NCI-H82 treated with DMSO at 0.1 percent for 48 hours (cell line): ENCODE measurements around the gene FAM149B1.

Experiments used
- DNase-seq: peaks from one replicate; lab custom pipeline; 2025; ENCODE audit not compliant: unreplicated experiment; lab: John Stamatoyannopoulos, UW

FAM149B1 gene

GRCh38 chr10:73174148-73174925, 6.4 kb downstream of the FAM149B1 start:
- no peak for DNase-seq

DNA sequence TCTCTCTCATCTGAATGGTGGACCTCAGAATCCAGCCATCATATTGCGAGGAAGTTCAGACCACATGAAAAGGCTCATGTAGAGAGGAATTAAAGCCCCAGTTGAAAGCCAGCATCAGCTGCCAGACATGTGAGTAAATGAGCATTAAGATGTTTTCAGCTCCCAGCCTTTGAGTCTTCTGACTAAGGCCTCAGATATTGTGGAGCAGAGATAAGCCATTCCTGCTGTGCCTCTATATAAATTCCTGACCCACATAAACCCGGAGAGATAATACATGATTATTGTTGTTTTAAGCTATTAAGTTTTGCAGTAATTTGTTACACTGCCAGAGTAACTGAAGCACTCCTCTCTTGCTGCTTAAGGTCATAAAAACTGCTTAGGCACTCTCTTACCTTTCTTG, 14.6 kb downstream of the FAM149B1 start:
- DNase-seq: no peak

GRCh38 chr10:73183667-73184281, 15.9 kb downstream of the FAM149B1 start:
- no peak for DNase-seq

DNA sequence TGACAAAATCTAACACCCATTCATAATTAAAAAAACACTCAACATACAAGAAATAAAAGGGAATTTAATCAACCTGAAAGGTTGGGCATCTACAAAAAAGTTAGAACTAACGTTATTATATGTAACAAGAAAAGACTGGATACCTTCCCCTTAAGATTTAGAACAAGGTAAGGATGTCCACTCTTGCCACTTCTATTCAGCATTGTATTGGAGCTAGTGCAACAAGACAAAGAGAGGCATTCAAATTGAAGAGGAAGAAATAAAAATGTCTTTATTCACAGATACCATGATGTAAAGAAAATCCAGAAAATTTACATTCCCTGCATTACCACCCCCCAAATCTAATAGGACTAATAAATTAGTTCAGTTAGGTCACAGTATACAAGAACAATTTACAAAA, 18.3 kb downstream of the FAM149B1 start:
- no peak for DNase-seq

- no peak for DNase-seq
Observed at GRCh38 chr10:73190188-73190587, 22.3 kb downstream of the FAM149B1 start.

GRCh38 chr10:73205081-73205480, 37.2 kb downstream of the FAM149B1 start:
- DNase-seq: no peak

DNA sequence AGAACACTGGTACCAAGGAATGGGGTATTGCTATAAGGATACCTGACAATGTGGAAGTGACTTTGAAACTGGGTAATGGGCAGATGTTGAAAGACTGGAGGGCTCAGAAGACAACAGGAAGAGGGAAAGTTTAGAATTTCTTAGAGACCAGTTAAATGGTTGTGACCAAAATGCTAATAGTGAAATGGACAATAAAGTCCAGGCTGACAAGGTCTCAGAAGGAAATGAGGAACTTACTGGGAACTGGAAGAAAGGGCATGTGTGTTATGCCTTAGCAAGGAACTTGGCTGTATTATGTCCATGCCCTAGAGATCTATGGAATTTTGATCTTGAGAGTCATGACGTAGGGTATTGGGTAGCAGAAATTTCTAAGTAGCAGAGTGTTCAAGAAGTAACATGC, 38.0 kb downstream of the FAM149B1 start:
- no peak for DNase-seq

GRCh38 chr10:73206385-73206784, 38.5 kb downstream of the FAM149B1 start:
- no peak for DNase-seq

DNA sequence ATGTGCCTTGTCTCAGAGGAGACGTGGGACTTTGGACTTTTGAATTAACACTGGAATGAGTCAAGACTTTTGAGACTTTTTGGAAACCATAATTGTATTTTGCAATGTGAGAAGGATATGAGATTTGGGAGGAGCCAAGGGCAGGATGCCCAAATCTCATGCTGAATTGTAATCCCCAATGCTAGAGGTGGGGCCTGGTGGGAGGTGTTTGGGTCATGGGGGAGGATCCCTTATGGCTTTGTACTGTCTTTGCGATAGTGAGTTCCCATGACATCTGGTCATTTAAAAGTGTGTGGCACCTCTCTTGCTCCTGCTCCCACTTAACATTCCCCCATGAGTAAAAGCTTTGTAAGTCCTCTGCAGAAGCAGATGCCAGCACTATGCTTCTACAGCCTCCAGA, 40.0 kb downstream of the FAM149B1 start:
- DNase-seq: no peak

- DNase-seq: no peak
Observed at GRCh38 chr10:73209705-73210104, 41.8 kb downstream of the FAM149B1 start.

DNA sequence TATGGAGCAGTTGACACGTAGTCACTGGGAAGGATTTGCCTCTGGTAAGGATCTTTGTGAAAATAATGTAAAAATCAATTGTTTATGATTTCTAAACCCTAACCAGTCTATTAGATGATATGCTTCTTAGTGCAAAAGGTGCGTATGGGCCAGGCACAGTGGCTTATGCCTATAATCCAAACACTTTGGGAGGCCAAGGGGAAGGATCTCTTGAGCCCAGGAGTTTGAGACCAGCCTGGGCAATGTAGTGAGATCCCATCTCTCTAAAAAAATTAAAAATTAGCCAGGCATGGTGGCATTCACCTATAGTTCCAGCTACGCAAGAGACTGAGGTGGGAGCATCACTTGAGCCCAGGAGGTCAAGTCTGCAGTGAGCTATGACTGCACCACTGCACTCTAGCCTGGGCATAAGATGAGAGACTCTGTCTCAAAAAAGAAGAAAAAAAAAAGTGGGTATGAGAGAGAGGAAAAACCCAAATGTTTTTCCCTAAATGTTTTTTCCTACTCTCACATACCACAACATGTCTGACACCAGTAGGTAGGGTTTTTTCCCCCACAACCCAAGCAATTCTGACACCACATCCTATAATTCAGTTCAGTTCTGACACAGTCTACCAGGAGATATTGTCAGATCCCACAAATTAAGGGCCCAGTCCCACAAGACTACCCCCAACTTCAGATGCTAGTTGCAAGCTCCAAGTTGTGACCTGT, 42.6 kb downstream of the FAM149B1 start:
- DNase-seq: no peak

- DNase-seq: no peak
Observed at GRCh38 chr10:73211106-73211811, 43.3 kb downstream of the FAM149B1 start.

DNA sequence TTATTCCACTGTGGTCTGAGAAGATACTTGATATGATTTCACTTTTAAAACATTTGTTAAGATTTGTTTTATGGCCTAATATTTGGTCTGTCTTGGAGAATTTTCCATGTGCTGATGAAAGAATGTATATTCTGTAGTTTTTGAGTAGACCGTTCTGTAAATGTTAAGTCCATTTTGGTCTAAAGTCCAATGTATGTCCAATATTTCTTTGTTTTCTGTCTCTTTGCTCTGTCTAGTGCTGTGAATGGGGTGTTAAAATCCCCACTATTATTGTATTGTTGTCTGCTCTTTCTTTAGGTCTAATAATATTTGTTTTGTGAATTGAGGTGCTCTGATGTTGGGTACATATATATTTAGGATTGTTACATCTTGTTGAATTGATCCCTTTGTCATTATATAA, 47.8 kb downstream of the FAM149B1 start:
- DNase-seq: no peak

GRCh38 chr10:73217628-73218027, 49.7 kb downstream of the FAM149B1 start:
- DNase-seq: no peak

GRCh38 chr10:73218431-73219191, 50.7 kb downstream of the FAM149B1 start:
- peak; percentile 26 for DNase-seq

- DNase-seq: no peak
Observed at GRCh38 chr10:73219384-73219783, 51.5 kb downstream of the FAM149B1 start.

- DNase-seq: no peak
Observed at GRCh38 chr10:73220989-73221388, 53.1 kb downstream of the FAM149B1 start.

DNA sequence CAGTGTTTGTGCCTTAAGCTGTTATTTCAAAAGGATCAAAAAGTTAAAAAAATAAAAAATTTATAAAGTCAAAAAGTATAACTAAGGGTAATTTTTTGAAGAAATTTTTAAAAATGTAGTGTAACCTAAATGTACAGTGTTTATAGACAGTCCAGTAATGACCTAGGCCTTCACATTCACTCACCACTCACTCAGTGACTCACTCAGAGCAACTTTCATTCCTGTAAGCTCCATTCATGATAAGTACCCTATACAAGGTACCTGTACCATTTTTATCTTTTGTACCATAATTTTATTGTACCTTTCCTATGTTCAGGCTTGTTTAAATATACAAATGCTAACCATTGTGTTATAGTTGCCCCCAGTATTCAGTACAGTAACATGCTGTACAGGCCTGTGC, 57.6 kb downstream of the FAM149B1 start:
- DNase-seq: no peak

GRCh38 chr10:73226663-73227062, 58.7 kb downstream of the FAM149B1 start:
- no peak for DNase-seq

- DNase-seq: no peak
Observed at GRCh38 chr10:73228247-73228646, 60.3 kb downstream of the FAM149B1 start.

DNA sequence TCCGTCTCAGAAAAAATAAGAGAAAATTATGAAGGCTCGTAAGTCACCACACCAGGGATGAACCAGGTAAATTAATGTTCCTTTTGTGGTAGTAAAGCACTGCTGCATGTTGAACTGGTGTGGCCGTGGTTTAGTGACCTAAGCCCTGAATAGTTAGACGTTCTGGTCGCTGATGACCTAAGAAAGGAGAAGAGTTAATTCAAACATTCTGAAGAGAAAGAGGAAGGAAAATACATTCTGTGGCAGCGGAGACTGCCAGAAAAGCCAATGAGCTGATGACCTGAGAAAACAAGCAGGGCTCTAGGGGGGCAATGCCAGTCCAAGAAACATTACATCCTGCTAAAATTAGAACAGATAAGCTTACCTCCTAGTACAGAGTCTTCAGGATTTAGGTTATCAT, 61.6 kb downstream of the FAM149B1 start:
- no peak for DNase-seq
